NOMO-1 (cell line): ENCODE measurements around the gene AP2B1.
"Not testable (repeated sequence)": the region's sequence is repeated elsewhere in the genome, so short reads cannot be mapped to it uniquely, and the experiment has no call there.

Experiments
- DNase-seq, 2 experiments: peaks; one replicate each; lab custom pipeline; 2025; ENCODE audit not compliant: unreplicated experiment in 2 of 2; lab: John Stamatoyannopoulos, UW

Gene AP2B1

GRCh38 chr17:35587074-35587961 lies at the start of gene AP2B1:
Gene AP2B1 (plus strand): TSS chr17:35587322. CDS start chr17:35594031, 6,709 bp downstream.
- DNase-seq, result peak; percentile 93 to 97

GRCh38 chr17:35537601-35538141 lies 49.5 kb upstream of the AP2B1 start, which contains the start of gene SLFN12L:
Gene SLFN12L (minus strand): TSS chr17:35537678. CDS start chr17:35522364, 15,314 bp downstream.
- DNase-seq, result no peak

DNA sequence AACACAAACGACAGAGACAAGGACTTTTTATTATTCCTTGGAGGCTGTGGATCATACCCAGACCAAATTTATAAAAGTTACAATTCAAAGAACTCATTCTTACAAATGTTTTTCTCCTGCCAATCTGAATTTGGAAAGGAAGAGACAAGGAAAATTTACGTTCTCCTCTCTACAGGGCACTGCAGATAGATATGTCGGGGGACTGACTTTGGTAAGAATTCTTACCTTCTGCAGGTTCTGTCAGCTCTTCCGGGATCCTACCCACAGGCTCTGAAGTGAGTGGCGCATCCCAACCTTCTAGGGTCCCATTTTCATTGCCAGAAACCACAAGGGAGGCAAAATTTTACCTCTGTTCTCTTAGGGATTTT lies 47.5 kb upstream of the AP2B1 start:
- no peak for DNase-seq

DNA sequence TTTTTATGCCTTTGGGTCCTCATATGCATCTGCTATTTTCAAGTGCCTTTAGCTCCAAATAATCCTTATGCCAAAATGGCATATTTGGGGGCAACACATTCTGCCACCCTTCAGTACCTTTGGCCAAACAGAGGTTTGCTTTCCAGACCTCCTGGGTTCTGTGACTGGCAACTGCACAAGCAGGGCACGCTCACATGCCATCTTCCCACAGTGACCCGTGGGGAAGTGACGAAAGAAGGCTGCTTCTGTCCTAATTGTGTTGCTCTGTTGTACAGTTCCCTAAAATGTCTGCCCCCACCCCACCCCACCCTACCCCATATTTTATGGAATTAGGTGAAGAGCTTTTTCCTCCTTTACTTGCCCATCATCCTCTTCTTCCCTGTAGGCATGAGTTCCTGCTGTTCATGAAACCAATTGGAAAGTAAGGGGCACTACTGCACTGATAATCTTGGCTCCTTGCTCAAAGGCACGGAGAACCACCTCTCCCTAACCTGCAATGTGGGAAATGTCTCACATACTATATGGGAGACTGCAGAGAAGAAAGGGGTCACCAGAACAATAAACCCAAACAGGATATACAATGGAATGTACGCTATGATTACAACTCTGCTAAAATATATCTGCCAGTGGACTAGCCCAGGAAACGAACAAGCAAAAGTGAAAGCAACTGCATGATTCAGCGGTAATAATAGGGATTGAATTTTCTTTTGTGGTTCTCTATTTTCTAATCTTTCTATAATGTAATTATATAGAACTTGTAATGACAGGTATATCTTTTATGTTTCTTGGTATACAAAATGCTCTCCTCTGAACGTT lies 46.3 kb upstream of the AP2B1 start:
- peak; percentile 43 to 60 for DNase-seq

DNA sequence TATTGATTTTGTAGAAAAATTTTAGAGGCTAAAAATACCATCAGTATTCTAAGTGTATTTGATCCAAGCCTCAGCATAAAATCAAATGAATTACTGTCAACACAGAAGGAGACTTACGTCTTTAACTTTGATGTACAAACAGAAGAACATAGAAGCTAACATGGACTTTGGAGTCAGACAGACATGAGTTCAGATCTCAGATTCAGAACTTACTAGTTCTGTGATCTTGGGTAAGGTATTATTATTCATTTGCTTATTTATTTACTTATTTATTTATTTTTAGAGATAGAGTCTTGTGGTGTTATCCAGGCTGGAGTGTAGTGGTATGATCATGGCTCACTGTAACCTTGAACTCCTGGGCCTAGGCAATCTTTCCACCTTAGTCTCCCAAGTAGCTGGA lies 45.7 kb upstream of the AP2B1 start:
- DNase-seq, result no peak

GRCh38 chr17:35542990-35543389 lies 44.1 kb upstream of the AP2B1 start:
- no peak for DNase-seq

GRCh38 chr17:35543856-35544255 lies 43.3 kb upstream of the AP2B1 start:
- no peak for DNase-seq

GRCh38 chr17:35545150-35545549 lies 42.0 kb upstream of the AP2B1 start:
- no peak for DNase-seq

DNA sequence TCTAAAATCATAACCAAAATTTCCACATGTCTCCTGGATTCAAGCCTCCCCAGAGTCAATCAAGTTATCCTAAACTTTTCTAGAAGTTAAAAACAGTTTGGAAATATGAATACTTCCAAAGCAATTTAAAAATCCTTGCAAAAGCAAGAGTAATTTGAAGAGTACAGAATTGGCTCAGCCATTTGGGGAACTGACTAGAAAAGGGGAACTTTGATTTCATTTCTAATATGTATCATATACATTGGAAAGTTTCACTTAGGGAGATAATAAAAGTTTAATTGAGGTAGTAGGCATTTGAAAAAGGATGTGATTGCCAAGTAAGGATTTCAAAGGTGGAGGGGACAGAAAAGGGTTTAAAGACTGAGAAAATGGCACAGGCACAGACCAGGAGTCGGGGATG lies 40.6 kb upstream of the AP2B1 start:
- peak; percentile 3 to 69 for DNase-seq

- DNase-seq, result no peak
Measured at GRCh38 chr17:35548208-35548810, 38.8 kb upstream of the AP2B1 start.

GRCh38 chr17:35548978-35549377 lies 38.1 kb upstream of the AP2B1 start:
- DNase-seq, result no peak

DNA sequence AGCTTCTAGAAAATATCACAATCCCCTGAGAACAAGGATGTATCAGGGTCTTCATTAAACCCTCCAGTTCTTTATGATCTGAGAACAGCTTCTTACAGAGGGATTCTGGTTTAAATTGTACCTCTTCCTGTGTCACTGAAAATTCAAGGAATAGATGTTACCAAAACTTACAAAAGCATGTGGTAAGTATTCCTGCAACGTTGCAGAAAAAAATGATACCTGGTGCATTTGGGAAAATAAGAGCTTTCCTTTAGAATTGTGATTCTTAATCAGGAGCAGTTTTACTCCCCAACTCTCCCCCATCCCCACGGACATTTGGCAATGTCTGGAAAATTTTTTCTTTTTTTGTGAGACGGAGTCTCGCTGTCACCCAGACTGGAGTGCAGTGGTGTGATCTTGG lies 33.8 kb upstream of the AP2B1 start:
- DNase-seq, result no peak

GRCh38 chr17:35554668-35555067 lies 32.5 kb upstream of the AP2B1 start:
- no peak for DNase-seq

GRCh38 chr17:35555691-35556090 lies 31.4 kb upstream of the AP2B1 start:
- DNase-seq, result no peak

GRCh38 chr17:35557353-35557752 lies 29.8 kb upstream of the AP2B1 start:
- no peak for DNase-seq

DNA sequence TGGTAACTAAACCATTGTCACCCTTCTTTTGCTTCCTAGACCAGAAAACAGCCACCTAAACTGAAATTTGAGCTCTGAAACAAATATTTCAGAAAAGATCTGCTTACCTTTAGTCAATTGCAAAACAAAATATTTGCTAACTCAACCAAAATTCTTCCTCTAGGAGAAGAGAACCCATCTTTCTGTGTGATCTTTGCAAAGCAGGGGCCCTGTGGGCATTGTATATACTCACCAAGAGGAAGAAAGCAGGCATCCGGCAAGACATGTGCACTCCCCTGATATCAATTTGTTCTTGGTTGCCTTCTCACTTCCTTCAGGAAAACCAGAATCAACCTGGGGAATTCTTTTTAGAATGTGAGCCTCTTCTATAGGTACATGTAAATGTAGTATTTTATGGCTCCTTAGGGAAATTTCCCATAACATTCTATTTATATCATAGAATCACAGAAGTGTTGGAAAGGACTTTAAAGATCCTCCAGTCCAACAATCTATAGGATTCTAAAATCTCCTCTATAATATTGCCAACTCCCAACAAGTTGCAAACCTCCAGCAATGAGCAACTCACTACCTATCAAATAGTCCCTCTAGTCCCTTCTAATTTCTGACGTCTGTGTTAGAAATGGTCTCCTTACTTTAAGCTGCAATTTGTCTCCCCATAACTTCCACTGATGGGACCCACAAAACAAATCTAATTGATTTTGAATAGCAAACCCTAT lies 27.5 kb upstream of the AP2B1 start:
- no peak for DNase-seq

GRCh38 chr17:35560703-35561102 lies 26.4 kb upstream of the AP2B1 start, which contains the start of gene SLFN14:
Gene SLFN14 (minus strand): TSS chr17:35560819. CDS start chr17:35558062, 2,757 bp downstream.
- DNase-seq, result no peak

DNA sequence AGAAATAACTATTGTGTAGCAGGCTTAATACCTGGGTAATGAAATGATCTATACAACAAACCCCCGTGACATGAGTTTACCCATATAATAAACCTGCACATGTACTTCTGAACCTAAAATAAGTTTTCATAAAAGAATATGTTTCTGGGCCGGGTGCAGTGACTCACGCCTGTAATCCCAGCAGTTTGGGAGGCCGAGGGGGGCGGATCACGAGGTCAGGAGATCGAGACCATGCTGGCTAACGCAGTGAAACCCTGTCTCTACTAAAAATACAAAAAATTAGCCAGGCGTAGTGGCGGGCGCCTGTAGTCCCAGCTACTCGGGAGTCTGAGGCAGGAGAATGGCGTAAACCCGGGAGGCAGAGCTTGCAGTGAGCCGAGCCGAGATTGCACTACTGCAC lies 23.9 kb upstream of the AP2B1 start:
- DNase-seq, result not testable (repeated sequence)

DNA sequence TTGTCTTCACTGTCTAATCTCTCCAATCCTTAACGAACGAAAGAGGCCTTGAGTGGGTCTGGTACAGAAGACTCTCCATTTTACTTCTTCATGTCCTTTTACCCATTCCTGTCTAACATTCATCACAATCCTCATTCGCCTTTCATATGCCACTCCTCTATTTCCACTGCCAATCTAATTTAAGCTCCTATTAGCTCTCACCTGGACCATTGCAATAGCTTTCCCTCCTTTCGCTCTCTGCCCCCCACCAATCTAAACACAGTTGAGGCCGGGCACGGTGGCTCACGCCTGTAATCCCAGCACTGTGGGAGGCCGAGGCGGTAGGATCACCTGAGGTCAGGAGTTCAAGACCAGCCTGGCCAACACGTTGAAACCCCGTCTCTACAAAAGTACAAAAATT lies 20.2 kb upstream of the AP2B1 start:
- DNase-seq, result no peak

GRCh38 chr17:35568561-35568960 lies 18.6 kb upstream of the AP2B1 start:
- DNase-seq, result peak in 1 of 2 experiments; percentile 7
